Measurements from ENCODE around the gene GABRG3.

DNA sequence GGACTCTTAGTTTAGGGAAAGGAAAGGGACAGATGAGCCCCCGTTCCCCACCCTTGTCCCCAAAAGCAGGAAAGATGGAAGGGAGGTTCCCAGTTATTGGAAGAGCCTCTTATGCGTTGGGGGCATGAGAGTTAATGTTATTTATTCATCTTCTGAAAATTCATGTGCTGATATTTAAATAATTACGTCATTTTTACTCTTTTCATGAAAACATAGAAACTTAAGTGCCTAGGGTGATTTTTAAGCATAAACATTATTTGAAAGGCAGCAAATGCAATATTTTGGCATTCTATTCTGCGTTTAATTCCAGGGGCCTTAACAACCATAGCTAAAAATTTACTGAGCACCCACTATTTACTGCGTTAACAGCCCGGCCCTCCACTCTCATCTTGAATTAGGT lies 48.7 kb downstream of the GABRG3 start:
- TF ChIP-seq POLR2A (IDR thresholded peaks at IDR 0.05), result no peak
- TF ChIP-seq, protein P1, sequence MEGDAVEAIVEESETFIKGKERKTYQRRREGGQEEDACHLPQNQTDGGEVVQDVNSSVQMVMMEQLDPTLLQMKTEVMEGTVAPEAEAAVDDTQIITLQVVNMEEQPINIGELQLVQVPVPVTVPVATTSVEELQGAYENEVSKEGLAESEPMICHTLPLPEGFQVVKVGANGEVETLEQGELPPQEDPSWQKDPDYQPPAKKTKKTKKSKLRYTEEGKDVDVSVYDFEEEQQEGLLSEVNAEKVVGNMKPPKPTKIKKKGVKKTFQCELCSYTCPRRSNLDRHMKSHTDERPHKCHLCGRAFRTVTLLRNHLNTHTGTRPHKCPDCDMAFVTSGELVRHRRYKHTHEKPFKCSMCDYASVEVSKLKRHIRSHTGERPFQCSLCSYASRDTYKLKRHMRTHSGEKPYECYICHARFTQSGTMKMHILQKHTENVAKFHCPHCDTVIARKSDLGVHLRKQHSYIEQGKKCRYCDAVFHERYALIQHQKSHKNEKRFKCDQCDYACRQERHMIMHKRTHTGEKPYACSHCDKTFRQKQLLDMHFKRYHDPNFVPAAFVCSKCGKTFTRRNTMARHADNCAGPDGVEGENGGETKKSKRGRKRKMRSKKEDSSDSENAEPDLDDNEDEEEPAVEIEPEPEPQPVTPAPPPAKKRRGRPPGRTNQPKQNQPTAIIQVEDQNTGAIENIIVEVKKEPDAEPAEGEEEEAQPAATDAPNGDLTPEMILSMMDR (IDR thresholded peaks at IDR 0.05), result no peak
